Lower lobe of right lung (tissue), 2 donors: ENCODE measurements around the gene SLC66A2. TPM values are rescaled to one million over a fixed set of nuclear protein-coding genes. Genes with fewer than 3 reads are reported as not detected.

Source experiments
- ATAC-seq, 2 donors: fragments of 200-7000 bp; cut with Tn5 transposase; one replicate each; pipeline ENCODE4 v1.9.1; 2020 to 2022; ENCODE audit warnings: mild to moderate bottlenecking in 2 of 2, moderate library complexity in 2 of 2
- DNase-seq: peaks from one replicate; pipeline ENCODE4 v3.0.0-alpha.2; 2020
- H3K27ac ChIP-seq: fragments of 200-600 bp; one replicate; pipeline ENCODE4 v1.8.0; 2022
- H3K27me3 ChIP-seq: fragments of 200-600 bp; one replicate; pipeline ENCODE4 v1.8.0; 2022; ENCODE audit warnings: low read depth
- H3K36me3 ChIP-seq: fragments of 200-600 bp; one replicate; pipeline ENCODE4 v1.8.0; 2022; ENCODE audit warnings: mild to moderate bottlenecking
- H3K4me1 ChIP-seq: fragments of 200-600 bp; one replicate; pipeline ENCODE4 v1.8.0; 2022
- H3K4me3 ChIP-seq: fragments of 200-600 bp; one replicate; pipeline ENCODE4 v1.8.0; 2022; ENCODE audit warnings: mild to moderate bottlenecking
- H3K9me3 ChIP-seq: fragments of 200-600 bp; one replicate; pipeline ENCODE4 v1.8.0; 2022
- CTCF ChIP-seq: fragments of 200-600 bp; IDR thresholded peaks from one replicate; pipeline ENCODE4 v1.8.0; 2022; ENCODE audit warnings: antibody characterized with exemption, mild to moderate bottlenecking
- intact Hi-C: fragments of 100-400 bp; cut with DNase I; formaldehyde crosslinking; loops from one replicate; pipeline ENCODE4 v1.11.0; 2022
- total RNA-seq: library from RNA; stranded (reverse); fragmentation: NEBNext Ultra II Directional; extraction: Animal tissue kit (Norgen Biotek cat#: 25700); gene quantifications from one replicate; pipeline ENCODE4 v1.2.1, GENCODE V29; 2021
- donor health status: DM: no; HTN: yes; CAD: no; lungs with severe emphysema.

The SLC66A2 gene
- total RNA-seq, 1 donor from 2014 or later, result 54.2 TPM

- no peak overlapping the region for H3K27ac ChIP-seq
- intact Hi-C loops, result no loop called here
- peaks cover 16% of the 10 kb centered on the region for H3K9me3 ChIP-seq
- H3K4me3 ChIP-seq, result no peak overlapping the region
- no peaks in the 10 kb centered on the region for H3K4me1 ChIP-seq
- DNase-seq (no peak), ATAC-seq (peak in 1 of 2 donors; percentile 9)
- no peaks in the 10 kb centered on the region for H3K27me3 ChIP-seq
- TF ChIP-seq CTCF, result no peak
- peaks cover 18% of the 10 kb centered on the region for H3K36me3 ChIP-seq
These were observed 50.6 kb downstream of the SLC66A2 start for GRCh38 chr18:79900610-79901570.

GRCh38 chr18:79899609-79900445, 51.6 kb downstream of the SLC66A2 start:
- H3K9me3 ChIP-seq, result peaks cover 24% of the 10 kb centered on the region
- intact Hi-C loops, result no loop called here
- H3K36me3 ChIP-seq, result peaks cover 18% of the 10 kb centered on the region
- H3K4me3 ChIP-seq, result no peak overlapping the region
- H3K27me3 ChIP-seq, result no peaks in the 10 kb centered on the region
- no peaks in the 10 kb centered on the region for H3K4me1 ChIP-seq
- no peak for TF ChIP-seq CTCF
- DNase-seq (no peak), ATAC-seq (peak; percentile 11 to 27)
- no peak overlapping the region for H3K27ac ChIP-seq

- DNase-seq (no peak), ATAC-seq (no peak)
- H3K36me3 ChIP-seq, result peaks cover 18% of the 10 kb centered on the region
- intact Hi-C loops, result no loop called here
- no peaks in the 10 kb centered on the region for H3K4me1 ChIP-seq
- no peaks in the 10 kb centered on the region for H3K27me3 ChIP-seq
- H3K27ac ChIP-seq, result no peak overlapping the region
- no peak for TF ChIP-seq CTCF
- no peak overlapping the region for H3K4me3 ChIP-seq
- H3K9me3 ChIP-seq, result peaks cover 24% of the 10 kb centered on the region
These were observed 52.4 kb downstream of the SLC66A2 start for GRCh38 chr18:79898952-79899608.

- TF ChIP-seq CTCF, result no peak
- intact Hi-C loops, result no loop called here
- peaks cover 10% of the 10 kb centered on the region for H3K36me3 ChIP-seq
- no peaks in the 10 kb centered on the region for H3K4me1 ChIP-seq
- no peak overlapping the region for H3K4me3 ChIP-seq
- peaks cover 25% of the 10 kb centered on the region for H3K9me3 ChIP-seq
- H3K27ac ChIP-seq, result no peak overlapping the region
- DNase-seq (no peak), ATAC-seq (no peak)
- no peaks in the 10 kb centered on the region for H3K27me3 ChIP-seq
These were observed 53.4 kb downstream of the SLC66A2 start for GRCh38 chr18:79897940-79898625.

GRCh38 chr18:79896738-79897137, 54.7 kb downstream of the SLC66A2 start:
- Histone ChIP-seq H3K9me3 (peaks cover 35% of the 10 kb centered on the region), H3K36me3 (no peaks in the 10 kb centered on the region), H3K27ac (no peak overlapping the region), H3K4me3 (no peak overlapping the region), H3K27me3 (no peaks in the 10 kb centered on the region), H3K4me1 (no peaks in the 10 kb centered on the region)
- no peak for DNase-seq
- intact Hi-C loops, result no loop called here
- ATAC-seq, result no peak
- no peak for TF ChIP-seq CTCF
